ENCODE results near the gene PPFIBP2.

PPFIBP2 gene

GRCh38 chr11:7671347-7672215 lies 157.8 kb downstream of the PPFIBP2 start:
- TF ChIP-seq, protein P1, sequence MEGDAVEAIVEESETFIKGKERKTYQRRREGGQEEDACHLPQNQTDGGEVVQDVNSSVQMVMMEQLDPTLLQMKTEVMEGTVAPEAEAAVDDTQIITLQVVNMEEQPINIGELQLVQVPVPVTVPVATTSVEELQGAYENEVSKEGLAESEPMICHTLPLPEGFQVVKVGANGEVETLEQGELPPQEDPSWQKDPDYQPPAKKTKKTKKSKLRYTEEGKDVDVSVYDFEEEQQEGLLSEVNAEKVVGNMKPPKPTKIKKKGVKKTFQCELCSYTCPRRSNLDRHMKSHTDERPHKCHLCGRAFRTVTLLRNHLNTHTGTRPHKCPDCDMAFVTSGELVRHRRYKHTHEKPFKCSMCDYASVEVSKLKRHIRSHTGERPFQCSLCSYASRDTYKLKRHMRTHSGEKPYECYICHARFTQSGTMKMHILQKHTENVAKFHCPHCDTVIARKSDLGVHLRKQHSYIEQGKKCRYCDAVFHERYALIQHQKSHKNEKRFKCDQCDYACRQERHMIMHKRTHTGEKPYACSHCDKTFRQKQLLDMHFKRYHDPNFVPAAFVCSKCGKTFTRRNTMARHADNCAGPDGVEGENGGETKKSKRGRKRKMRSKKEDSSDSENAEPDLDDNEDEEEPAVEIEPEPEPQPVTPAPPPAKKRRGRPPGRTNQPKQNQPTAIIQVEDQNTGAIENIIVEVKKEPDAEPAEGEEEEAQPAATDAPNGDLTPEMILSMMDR (IDR thresholded peaks at IDR 0.05; ENCODE audit: low read depth, low read length, missing control alignments) = no peak
- peak; percentile 54 for DNase-seq (ENCODE audit: low read depth)
- no peak overlapping the region; the same call in 1 of the 2 replicates for H3K4me3 ChIP-seq (ENCODE audit: low read depth, low read length)

DNA sequence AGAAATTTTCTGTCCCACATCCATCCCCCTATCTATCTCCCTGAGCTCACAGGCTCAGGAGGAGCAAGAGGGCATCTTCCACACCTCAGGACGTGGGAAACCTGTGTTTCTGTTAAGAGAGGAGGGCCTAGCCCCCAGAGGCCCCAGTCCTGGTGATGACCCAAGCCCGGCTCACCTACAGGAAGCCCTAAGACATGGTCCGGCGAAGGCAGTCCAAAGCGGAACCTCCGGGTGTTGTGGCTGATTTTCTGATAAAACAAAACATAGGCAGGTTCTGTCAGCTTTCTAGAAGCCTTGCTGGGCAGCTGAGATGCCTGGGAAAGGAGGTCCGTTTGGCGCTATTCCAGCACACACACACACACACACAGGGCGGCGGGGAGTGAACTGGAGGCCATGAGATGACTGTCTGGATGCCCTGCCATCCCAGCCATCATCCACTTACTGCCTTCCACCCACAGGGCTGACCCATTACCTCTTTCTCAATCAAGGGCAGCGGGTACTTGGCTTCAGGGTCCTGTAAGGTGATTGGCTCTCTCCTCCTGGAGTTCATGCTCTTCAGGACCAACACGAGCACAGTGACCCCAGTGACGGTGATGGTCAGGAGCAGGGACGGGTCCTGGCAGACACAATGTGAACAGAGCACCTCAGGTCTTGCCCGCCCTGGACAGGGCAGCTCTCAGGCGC lies 158.6 kb downstream of the PPFIBP2 start:
- peak overlapping the region; percentile 61 for H3K4me3 ChIP-seq (ENCODE audit: low read depth, low read length)
- no peak for DNase-seq (ENCODE audit: low read depth)
- TF ChIP-seq, protein P1 (IDR thresholded peaks at IDR 0.05; ENCODE audit: low read depth, low read length, missing control alignments) = no peak

DNA sequence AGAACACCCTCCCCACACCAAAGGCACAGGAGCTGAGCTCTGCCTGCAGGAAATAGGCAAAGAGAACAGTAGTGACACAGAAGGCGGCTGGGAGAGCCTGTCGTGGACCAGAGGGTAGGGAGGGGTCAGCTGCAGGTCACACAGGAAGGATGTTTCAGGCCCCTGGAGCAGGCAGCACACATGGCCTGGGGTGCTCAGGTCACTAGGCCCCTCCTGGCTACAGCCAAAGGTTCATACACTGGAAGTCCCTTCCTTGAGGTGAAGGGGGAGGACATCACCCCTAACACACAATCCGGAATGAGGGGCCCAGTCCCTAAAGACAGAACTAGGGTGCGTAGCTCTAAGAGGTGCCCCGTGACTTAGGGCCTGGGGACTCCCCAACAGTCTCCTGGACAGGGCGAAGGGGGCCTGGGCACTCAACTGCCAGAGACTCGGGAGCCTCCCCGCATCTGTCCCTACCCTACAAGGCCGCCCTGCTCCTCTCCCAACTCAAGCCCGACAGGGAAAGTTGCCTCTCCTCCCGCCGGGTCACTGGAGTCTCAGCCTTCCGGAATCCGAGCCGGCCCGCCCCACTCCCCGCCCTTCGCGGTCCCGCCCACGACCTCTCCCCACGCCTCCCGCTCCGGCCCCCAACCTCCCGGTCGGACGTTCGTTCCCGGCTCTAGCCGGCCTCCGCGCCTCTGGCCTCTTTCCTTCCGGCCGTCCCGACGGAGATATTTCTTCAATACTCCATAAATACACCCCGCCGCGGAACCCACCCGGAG lies 159.3 kb downstream of the PPFIBP2 start, which contains the start of gene CYB5R2:
CYB5R2 (minus strand) TSS at position 541 of the 764 bp plus-strand sequence. CDS start 675 bp downstream, outside the sequence.
- no peak for DNase-seq (ENCODE audit: low read depth)
- peak within 1 kb of the TSS; percentile 61 for H3K4me3 ChIP-seq (ENCODE audit: low read depth, low read length)
- TF ChIP-seq, protein P1 (IDR thresholded peaks at IDR 0.05; ENCODE audit: low read depth, low read length, missing control alignments) = no peak

GRCh38 chr11:7673724-7674434 lies 160.1 kb downstream of the PPFIBP2 start:
- H3K4me3 ChIP-seq (ENCODE audit: low read depth, low read length) = peak overlapping the region; percentile 61
- TF ChIP-seq, protein P1 (IDR thresholded peaks at IDR 0.05; ENCODE audit: low read depth, low read length, missing control alignments) = no peak
- DNase-seq (ENCODE audit: low read depth) = no peak

GRCh38 chr11:7675631-7676030 lies 161.8 kb downstream of the PPFIBP2 start:
- no peak for DNase-seq (ENCODE audit: low read depth)
- no peak overlapping the region for H3K4me3 ChIP-seq (ENCODE audit: low read depth, low read length)
- TF ChIP-seq, protein P1 (IDR thresholded peaks at IDR 0.05; ENCODE audit: low read depth, low read length, missing control alignments) = no peak

- TF ChIP-seq, protein P1 (IDR thresholded peaks at IDR 0.05; ENCODE audit: low read depth, low read length, missing control alignments) = no peak
- no peak for DNase-seq (ENCODE audit: low read depth)
- H3K4me3 ChIP-seq (ENCODE audit: low read depth, low read length) = no peak overlapping the region
Observed at GRCh38 chr11:7677071-7677470, 163.3 kb downstream of the PPFIBP2 start.
